ENCODE results near the gene TMC3.

Gene TMC3

DNA sequence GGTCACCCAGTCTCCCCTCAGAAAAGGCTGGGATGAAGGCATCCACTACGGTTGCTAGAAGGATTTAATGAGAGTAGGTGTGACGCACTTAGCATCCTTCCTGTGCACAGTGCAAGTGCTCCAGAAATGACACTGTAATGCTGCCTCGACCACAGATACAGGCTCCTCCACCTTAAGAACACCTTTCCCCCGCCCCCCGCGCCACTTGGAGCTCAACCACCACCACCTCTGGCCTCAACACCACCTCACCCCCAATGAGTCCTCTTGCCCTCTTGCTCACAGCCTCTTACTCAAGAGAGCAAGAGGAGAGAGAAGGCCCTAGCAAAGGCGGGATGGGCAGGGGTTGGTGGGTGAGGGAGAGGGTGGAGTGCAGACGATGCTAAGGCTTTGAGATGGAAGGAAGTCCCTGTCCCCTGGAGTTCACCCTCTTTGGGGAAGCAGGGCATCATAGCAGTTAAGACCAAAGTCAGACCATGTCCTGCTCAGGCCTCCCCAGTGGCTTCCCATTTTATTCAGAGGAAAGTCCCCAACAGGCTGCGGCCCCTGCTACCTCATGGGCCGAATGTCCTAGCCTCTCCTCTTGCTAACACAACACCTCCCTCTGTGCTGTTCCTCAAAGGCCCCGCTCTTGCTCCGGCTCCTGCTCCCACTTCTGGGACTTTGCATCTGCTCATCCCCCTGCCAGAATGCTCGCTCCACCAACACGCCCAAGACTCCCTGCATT is 58.4 kb downstream of the TMC3 start:
- peaks cover 87% of the 10 kb centered on the region for H3K36me3 Mint-ChIP-seq (ENCODE audit: low read depth)
- no peak overlapping the region for H3K4me3 Mint-ChIP-seq
- peak overlapping the region; percentile 61 for H3K27ac Mint-ChIP-seq
- no peaks in the 10 kb centered on the region for H3K9me3 Mint-ChIP-seq
- H3K4me1 Mint-ChIP-seq (ENCODE audit: low read depth): peaks cover 52% of the 10 kb centered on the region
- intact Hi-C loops (cut with micrococcal nuclease): no loop called here
- no peaks in the 10 kb centered on the region for H3K27me3 Mint-ChIP-seq

GRCh38 chr15:81314378-81314777 is 59.6 kb downstream of the TMC3 start:
- intact Hi-C loops (cut with micrococcal nuclease): loop anchor here (5.0 kb wide), 1 partner anchor 37 kb away; no protein-coding TSS in a partner anchor
- H3K4me3 Mint-ChIP-seq: no peak overlapping the region
- no peaks in the 10 kb centered on the region for H3K9me3 Mint-ChIP-seq
- peak overlapping the region; percentile 61 for H3K27ac Mint-ChIP-seq
- no peaks in the 10 kb centered on the region for H3K27me3 Mint-ChIP-seq
- peaks cover 87% of the 10 kb centered on the region for H3K36me3 Mint-ChIP-seq (ENCODE audit: low read depth)
- H3K4me1 Mint-ChIP-seq (ENCODE audit: low read depth): peaks cover 64% of the 10 kb centered on the region

- Mint-ChIP-seq H3K36me3 (ENCODE audit: low read depth) (peaks cover 87% of the 10 kb centered on the region), H3K4me1 (ENCODE audit: low read depth) (peaks cover 71% of the 10 kb centered on the region), H3K27me3 (no peaks in the 10 kb centered on the region), H3K9me3 (no peaks in the 10 kb centered on the region), H3K4me3 (no peak overlapping the region), H3K27ac (peak overlapping the region; percentile 94)
- intact Hi-C loops (cut with micrococcal nuclease): loop anchor here (5.0 kb wide), 1 partner anchor 36 kb away; no protein-coding TSS in a partner anchor
Measured at GRCh38 chr15:81313686-81314085, 60.3 kb downstream of the TMC3 start.

- peaks cover 74% of the 10 kb centered on the region for H3K4me1 Mint-ChIP-seq (ENCODE audit: low read depth)
- no peak overlapping the region for H3K4me3 Mint-ChIP-seq
- peaks cover 87% of the 10 kb centered on the region for H3K36me3 Mint-ChIP-seq (ENCODE audit: low read depth)
- peak overlapping the region; percentile 94 for H3K27ac Mint-ChIP-seq
- intact Hi-C loops (cut with micrococcal nuclease): loop anchor here (5.0 kb wide), 1 partner anchor 36 kb away; no protein-coding TSS in a partner anchor
- no peaks in the 10 kb centered on the region for H3K27me3 Mint-ChIP-seq
- no peaks in the 10 kb centered on the region for H3K9me3 Mint-ChIP-seq
Measured at GRCh38 chr15:81312790-81313543, 61.0 kb downstream of the TMC3 start.

- Mint-ChIP-seq H3K4me3 (peak overlapping the region; percentile 49), H3K4me1 (ENCODE audit: low read depth) (peaks cover 81% of the 10 kb centered on the region), H3K27me3 (no peaks in the 10 kb centered on the region), H3K9me3 (no peaks in the 10 kb centered on the region), H3K36me3 (ENCODE audit: low read depth) (peaks cover 87% of the 10 kb centered on the region), H3K27ac (peak overlapping the region; percentile 94)
- intact Hi-C loops (cut with micrococcal nuclease): loop anchor here (1.0 to 5.0 kb wide), 2 partner anchors 10 to 35 kb away; no protein-coding TSS in a partner anchor
Measured at GRCh38 chr15:81311752-81312464, 62.1 kb downstream of the TMC3 start.

GRCh38 chr15:81310480-81310879 is 63.5 kb downstream of the TMC3 start:
- Mint-ChIP-seq H3K36me3 (ENCODE audit: low read depth) (peaks cover 87% of the 10 kb centered on the region), H3K27ac (peak overlapping the region; percentile 94), H3K4me3 (no peak overlapping the region), H3K9me3 (no peaks in the 10 kb centered on the region), H3K4me1 (ENCODE audit: low read depth) (peaks cover 87% of the 10 kb centered on the region), H3K27me3 (no peaks in the 10 kb centered on the region)
- intact Hi-C loops (cut with micrococcal nuclease): loop anchor here (5.0 kb wide), 1 partner anchor 33 kb away; no protein-coding TSS in a partner anchor

- H3K4me3 Mint-ChIP-seq: no peak overlapping the region
- H3K36me3 Mint-ChIP-seq (ENCODE audit: low read depth): peaks cover 87% of the 10 kb centered on the region
- no peaks in the 10 kb centered on the region for H3K9me3 Mint-ChIP-seq
- H3K27me3 Mint-ChIP-seq: no peaks in the 10 kb centered on the region
- peaks cover 82% of the 10 kb centered on the region for H3K4me1 Mint-ChIP-seq (ENCODE audit: low read depth)
- intact Hi-C loops (cut with micrococcal nuclease): loop anchor here (5.0 kb wide), 1 partner anchor 33 kb away; no protein-coding TSS in a partner anchor
- H3K27ac Mint-ChIP-seq: peak overlapping the region; percentile 94
Measured at GRCh38 chr15:81309647-81310450, 64.2 kb downstream of the TMC3 start.

DNA sequence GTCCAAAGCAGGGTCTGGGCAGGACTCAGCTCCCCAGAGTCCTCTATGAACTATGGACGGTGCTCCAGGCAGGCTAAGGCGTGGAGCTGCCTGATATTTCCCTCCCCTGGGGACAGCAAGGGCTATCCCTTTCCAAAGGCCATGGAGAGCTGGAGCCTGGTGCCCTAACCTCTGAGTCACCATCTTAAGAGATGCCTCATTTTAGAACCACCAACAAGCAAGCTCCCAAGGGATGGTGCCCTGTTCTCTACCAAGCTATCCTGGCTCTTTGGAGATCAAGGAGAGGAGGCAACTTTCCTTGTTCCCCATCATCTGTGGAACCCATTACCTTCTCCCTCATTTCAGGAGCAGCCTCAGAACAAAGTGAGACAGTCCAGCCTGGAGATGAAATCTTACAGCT is 65.8 kb downstream of the TMC3 start:
- Mint-ChIP-seq H3K36me3 (ENCODE audit: low read depth) (peaks cover 90% of the 10 kb centered on the region), H3K27me3 (no peaks in the 10 kb centered on the region), H3K9me3 (no peaks in the 10 kb centered on the region), H3K27ac (no peak overlapping the region), H3K4me1 (ENCODE audit: low read depth) (peaks cover 87% of the 10 kb centered on the region), H3K4me3 (no peak overlapping the region)
- intact Hi-C loops (cut with micrococcal nuclease): no loop called here

- intact Hi-C loops (cut with micrococcal nuclease): loop anchor here (1.0 kb wide), 1 partner anchor 8 kb away; no protein-coding TSS in a partner anchor
- peak overlapping the region; percentile 94 for H3K27ac Mint-ChIP-seq
- no peak overlapping the region for H3K4me3 Mint-ChIP-seq
- H3K9me3 Mint-ChIP-seq: no peaks in the 10 kb centered on the region
- peaks cover 100% of the 10 kb centered on the region for H3K36me3 Mint-ChIP-seq (ENCODE audit: low read depth)
- H3K4me1 Mint-ChIP-seq (ENCODE audit: low read depth): peaks cover 87% of the 10 kb centered on the region
- H3K27me3 Mint-ChIP-seq: no peaks in the 10 kb centered on the region
Measured at GRCh38 chr15:81304226-81304625, 69.8 kb downstream of the TMC3 start.

DNA sequence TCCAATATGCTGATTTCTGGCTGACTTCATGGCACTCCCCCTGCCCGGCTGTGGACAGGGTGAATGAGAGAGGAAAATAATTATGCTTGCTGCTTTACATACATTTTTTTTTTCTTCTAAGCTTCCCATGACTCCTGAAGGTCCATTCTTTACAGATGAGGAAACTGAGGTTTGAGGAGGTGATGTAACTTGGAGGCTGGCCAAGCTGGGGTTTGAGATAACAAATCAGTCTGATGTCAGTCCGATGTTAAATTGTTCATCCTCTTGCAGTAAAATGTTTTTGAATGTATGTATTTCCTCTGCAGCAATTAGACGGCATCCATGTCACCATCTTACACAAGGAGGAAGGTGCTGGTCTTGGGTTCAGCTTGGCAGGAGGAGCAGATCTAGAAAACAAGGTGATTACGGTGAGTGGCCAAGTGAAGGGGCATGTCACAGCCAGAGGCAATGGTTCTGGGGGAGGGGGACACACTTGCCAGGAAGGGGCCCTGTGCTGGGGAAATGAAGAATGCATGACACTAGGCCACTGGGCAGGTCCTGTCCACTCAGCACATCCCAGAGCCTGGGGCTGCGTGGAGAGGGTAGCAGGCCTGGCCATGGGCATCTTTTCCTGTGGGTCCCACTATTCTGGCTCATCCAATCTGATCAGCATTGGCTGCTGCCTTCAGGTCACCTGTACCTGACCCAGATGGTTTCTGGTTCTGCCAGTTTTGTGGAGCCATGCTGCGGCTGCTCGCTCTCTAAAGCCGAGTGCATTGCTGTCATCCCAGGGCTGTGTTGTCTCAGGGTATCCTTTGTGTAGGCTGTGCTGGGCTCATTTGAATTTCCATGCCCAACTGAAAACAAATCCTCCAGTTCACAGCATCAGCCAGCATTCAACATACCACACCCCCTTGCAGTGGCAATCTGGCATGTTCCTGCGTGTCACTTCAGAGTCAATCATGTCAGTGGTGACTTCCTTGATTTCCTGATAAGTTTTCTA is 70.5 kb downstream of the TMC3 start:
- Mint-ChIP-seq H3K9me3 (no peaks in the 10 kb centered on the region), H3K27ac (peak overlapping the region; percentile 94), H3K4me1 (ENCODE audit: low read depth) (peaks cover 87% of the 10 kb centered on the region), H3K36me3 (ENCODE audit: low read depth) (peaks cover 99% of the 10 kb centered on the region), H3K27me3 (no peaks in the 10 kb centered on the region), H3K4me3 (peak overlapping the region; percentile 74)
- intact Hi-C loops (cut with micrococcal nuclease): loop anchor here (1.0 kb wide), 1 partner anchor 7 kb away; no protein-coding TSS in a partner anchor

DNA sequence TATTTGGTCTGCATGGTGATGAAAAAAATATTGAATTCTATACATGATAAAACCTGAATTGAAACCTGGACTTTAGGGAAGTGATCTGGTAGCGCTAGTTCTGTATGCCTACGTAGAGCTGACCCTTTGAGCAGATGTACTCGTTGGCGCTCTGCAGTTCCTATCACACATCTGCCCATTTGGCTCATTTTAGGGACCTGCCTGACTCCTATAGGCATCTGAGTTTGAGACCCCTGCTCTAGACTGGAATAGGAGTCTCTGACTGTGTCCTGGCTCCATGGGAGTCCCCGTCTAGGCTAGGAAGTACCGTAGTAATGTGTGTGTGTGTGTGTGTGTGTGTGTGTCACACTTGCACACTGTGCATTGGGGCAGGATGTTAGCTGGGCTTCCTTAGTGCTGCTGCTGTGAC is 71.3 kb downstream of the TMC3 start:
- H3K27me3 Mint-ChIP-seq: no peaks in the 10 kb centered on the region
- peaks cover 94% of the 10 kb centered on the region for H3K4me1 Mint-ChIP-seq (ENCODE audit: low read depth)
- peaks cover 95% of the 10 kb centered on the region for H3K36me3 Mint-ChIP-seq (ENCODE audit: low read depth)
- intact Hi-C loops (cut with micrococcal nuclease): loop anchor here (1.0 kb wide), 1 partner anchor 9 kb away; no protein-coding TSS in a partner anchor
- no peaks in the 10 kb centered on the region for H3K9me3 Mint-ChIP-seq
- H3K27ac Mint-ChIP-seq: peak overlapping the region; percentile 94
- H3K4me3 Mint-ChIP-seq: peak overlapping the region; percentile 74

GRCh38 chr15:81301815-81302399 is 72.1 kb downstream of the TMC3 start:
- peak overlapping the region; percentile 94 for H3K27ac Mint-ChIP-seq
- peaks cover 92% of the 10 kb centered on the region for H3K36me3 Mint-ChIP-seq (ENCODE audit: low read depth)
- H3K4me1 Mint-ChIP-seq (ENCODE audit: low read depth): peaks cover 95% of the 10 kb centered on the region
- no peaks in the 10 kb centered on the region for H3K9me3 Mint-ChIP-seq
- peak overlapping the region; percentile 74 for H3K4me3 Mint-ChIP-seq
- H3K27me3 Mint-ChIP-seq: no peaks in the 10 kb centered on the region
- intact Hi-C loops (cut with micrococcal nuclease): loop anchor here (1.0 to 2.0 kb wide), 2 partner anchors 9 to 23 kb away; partner anchors contain the start of gene STARD5

Data from dendritic cell treated with granulocyte-macrophage colony-stimulating factor and Interleukin-4, amounts not matched to agents 40 ng/mL and 50 ng/mL, for 4 days (primary cell).